ENCODE results near the gene PCGF5. TPM values are rescaled to one million over a fixed set of nuclear protein-coding genes. Genes with fewer than 3 reads are reported as not detected.

PCGF5 gene
- total RNA-seq, 1 donor from 2014 or later = 47.6 TPM

DNA sequence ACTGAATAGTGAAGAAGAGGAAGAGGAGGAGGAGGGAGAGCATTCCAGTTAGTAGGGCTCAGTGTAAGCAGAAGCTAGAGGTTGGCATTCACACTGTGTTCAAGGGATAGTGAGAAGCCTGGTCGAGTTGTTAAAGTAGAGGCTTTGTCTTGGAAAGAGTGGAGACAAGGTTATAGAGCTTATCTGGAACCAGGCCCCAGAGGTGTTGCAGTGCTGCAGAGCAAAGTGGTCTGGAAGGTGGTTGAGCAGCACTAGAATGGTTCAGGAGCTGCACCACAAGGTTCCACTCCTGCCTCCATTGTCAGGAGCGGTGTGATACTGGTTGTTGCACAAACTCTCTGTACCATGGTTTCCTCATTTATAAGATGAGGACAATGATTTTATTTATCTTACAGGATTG lies 8.8 kb upstream of the PCGF5 start:
- intact Hi-C loops (cut with DNase I) = no loop called here
- ATAC-seq = peak in 1 of 2 donors; percentile 11
- H3K27ac ChIP-seq = no peak overlapping the region

DNA sequence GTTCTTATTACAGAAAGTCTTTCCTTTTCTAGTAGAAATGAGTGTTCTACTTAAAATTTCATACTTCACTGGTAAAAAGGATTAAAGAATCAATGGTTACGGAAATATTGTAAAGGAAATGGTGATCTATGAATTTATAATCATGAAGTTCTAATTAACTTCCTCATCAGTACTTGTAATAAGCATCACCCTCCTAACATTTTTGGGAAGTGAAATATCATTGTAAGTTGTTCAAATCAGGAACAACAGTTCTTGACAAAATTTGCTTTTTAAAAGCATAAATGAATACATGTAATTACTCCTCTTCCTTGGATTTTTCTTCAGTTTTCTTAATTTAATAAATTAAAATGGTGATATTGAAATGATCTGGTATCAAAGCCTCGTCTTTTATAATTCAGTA lies 5.6 kb upstream of the PCGF5 start:
- H3K9me3 ChIP-seq = no peaks in the 10 kb centered on the region
- intact Hi-C loops (cut with DNase I) = no loop called here
- no peaks in the 10 kb centered on the region for H3K36me3 ChIP-seq
- DNase-seq = no peak
- no peak overlapping the region for H3K27ac ChIP-seq
- ATAC-seq = no peak
- TF ChIP-seq, protein P1, sequence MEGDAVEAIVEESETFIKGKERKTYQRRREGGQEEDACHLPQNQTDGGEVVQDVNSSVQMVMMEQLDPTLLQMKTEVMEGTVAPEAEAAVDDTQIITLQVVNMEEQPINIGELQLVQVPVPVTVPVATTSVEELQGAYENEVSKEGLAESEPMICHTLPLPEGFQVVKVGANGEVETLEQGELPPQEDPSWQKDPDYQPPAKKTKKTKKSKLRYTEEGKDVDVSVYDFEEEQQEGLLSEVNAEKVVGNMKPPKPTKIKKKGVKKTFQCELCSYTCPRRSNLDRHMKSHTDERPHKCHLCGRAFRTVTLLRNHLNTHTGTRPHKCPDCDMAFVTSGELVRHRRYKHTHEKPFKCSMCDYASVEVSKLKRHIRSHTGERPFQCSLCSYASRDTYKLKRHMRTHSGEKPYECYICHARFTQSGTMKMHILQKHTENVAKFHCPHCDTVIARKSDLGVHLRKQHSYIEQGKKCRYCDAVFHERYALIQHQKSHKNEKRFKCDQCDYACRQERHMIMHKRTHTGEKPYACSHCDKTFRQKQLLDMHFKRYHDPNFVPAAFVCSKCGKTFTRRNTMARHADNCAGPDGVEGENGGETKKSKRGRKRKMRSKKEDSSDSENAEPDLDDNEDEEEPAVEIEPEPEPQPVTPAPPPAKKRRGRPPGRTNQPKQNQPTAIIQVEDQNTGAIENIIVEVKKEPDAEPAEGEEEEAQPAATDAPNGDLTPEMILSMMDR (IDR thresholded peaks at IDR 0.05) = no peak
- no peaks in the 10 kb centered on the region for H3K27me3 ChIP-seq (ENCODE audit: low read depth)
- no peak overlapping the region for H3K4me3 ChIP-seq
- H3K4me1 ChIP-seq = peaks cover 14% of the 10 kb centered on the region

More for the DNA sequence above, 8.8 kb upstream of the PCGF5 start:
- H3K9me3 ChIP-seq = no peaks in the 10 kb centered on the region
- no peak for DNase-seq
- no peaks in the 10 kb centered on the region for H3K27me3 ChIP-seq (ENCODE audit: low read depth)
- TF ChIP-seq, protein P1 (IDR thresholded peaks at IDR 0.05) = no peak
- H3K4me3 ChIP-seq = no peak overlapping the region
- H3K36me3 ChIP-seq = no peaks in the 10 kb centered on the region
- H3K4me1 ChIP-seq = peaks cover 19% of the 10 kb centered on the region

DNA sequence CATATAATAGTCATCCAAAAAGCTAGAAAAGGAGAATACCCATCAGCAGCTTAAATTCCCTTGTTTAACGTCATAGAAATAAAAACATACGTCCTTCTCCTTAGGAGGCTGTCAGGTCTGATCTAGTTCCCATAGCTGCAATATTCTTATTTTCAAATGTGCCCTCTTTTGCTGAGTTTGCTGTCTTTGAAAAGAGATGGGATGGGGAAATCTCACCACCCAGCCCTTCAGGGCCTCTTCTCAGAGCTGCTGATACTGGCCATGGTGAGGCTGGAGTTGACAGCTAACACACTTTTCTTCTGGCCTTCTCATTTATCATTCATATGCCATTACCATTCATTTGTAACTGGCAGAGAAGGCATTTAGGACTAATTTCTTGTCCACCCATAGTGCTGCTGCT lies 5.1 kb upstream of the PCGF5 start:
- no peak for ATAC-seq
- no peak for DNase-seq
- intact Hi-C loops (cut with DNase I) = no loop called here

GRCh38 chr10:91219371-91220193 lies 881 bp upstream of the PCGF5 start:
- no peaks in the 10 kb centered on the region for H3K9me3 ChIP-seq
- TF ChIP-seq, protein P1 (IDR thresholded peaks at IDR 0.05) = no peak
- H3K4me3 ChIP-seq = peak overlapping the region; percentile 86
- H3K36me3 ChIP-seq = no peaks in the 10 kb centered on the region
- DNase-seq = no peak
- H3K4me1 ChIP-seq = peaks cover 29% of the 10 kb centered on the region
- ATAC-seq = no peak
- peak overlapping the region; percentile 44 for H3K27ac ChIP-seq
- intact Hi-C loops (cut with DNase I) = no loop called here
- H3K27me3 ChIP-seq (ENCODE audit: low read depth) = no peaks in the 10 kb centered on the region

More for the DNA sequence above, 5.1 kb upstream of the PCGF5 start:
- H3K4me1 ChIP-seq = peaks cover 9% of the 10 kb centered on the region
- no peaks in the 10 kb centered on the region for H3K36me3 ChIP-seq
- TF ChIP-seq, protein P1 (IDR thresholded peaks at IDR 0.05) = no peak
- H3K27ac ChIP-seq = no peak overlapping the region
- no peak overlapping the region for H3K4me3 ChIP-seq
- H3K9me3 ChIP-seq = no peaks in the 10 kb centered on the region
- no peaks in the 10 kb centered on the region for H3K27me3 ChIP-seq (ENCODE audit: low read depth)

GRCh38 chr10:91220954-91221675 lies 652 bp downstream of the PCGF5 start:
- TF ChIP-seq, protein P1 (IDR thresholded peaks at IDR 0.05) = no peak
- H3K4me1 ChIP-seq = peaks cover 34% of the 10 kb centered on the region
- H3K27ac ChIP-seq = peak overlapping the region; percentile 96
- H3K9me3 ChIP-seq = no peaks in the 10 kb centered on the region
- intact Hi-C loops (cut with DNase I) = no loop called here
- ATAC-seq (peak; percentile 71 to 75), DNase-seq (peak; percentile 56)
- H3K27me3 ChIP-seq (ENCODE audit: low read depth) = no peaks in the 10 kb centered on the region
- H3K4me3 ChIP-seq = peak overlapping the region; percentile 86
- no peaks in the 10 kb centered on the region for H3K36me3 ChIP-seq
